CD4-positive, alpha-beta T cell treated with Interleukin-4 for 1 hour (primary cell): Measurements from ENCODE around the gene OMG.
"Not testable (repeated sequence)": the region's sequence is repeated elsewhere in the genome, so short reads cannot be mapped to it uniquely, and the experiment has no call there.

Experiments
- DNase-seq, 2 donors: peaks; one replicate each; pipeline ENCODE4 v3.0.0-alpha.2; 2020 to 2022

The OMG gene

GRCh38 chr17:31297090-31297489, at the start of gene OMG:
Gene OMG (minus strand): TSS chr17:31297239. CDS start chr17:31296331, 908 bp downstream.
- DNase-seq = no peak

- DNase-seq = not testable (repeated sequence)
Measured at GRCh38 chr17:31345191-31345747, 48.2 kb upstream of the OMG start.

- no peak for DNase-seq
Measured at GRCh38 chr17:31339906-31340661, 43.0 kb upstream of the OMG start.

GRCh38 chr17:31329221-31329620, 32.2 kb upstream of the OMG start:
- no peak for DNase-seq

GRCh38 chr17:31328160-31328535, 31.1 kb upstream of the OMG start:
- DNase-seq = no peak

- DNase-seq = no peak
Measured at GRCh38 chr17:31327534-31328159, 30.6 kb upstream of the OMG start.

- no peak for DNase-seq
Measured at GRCh38 chr17:31323551-31323950, 26.5 kb upstream of the OMG start.

- DNase-seq = peak in 1 of 2 donors; percentile 45
Measured at GRCh38 chr17:31321966-31322365, 24.9 kb upstream of the OMG start.

- peak; percentile 92 to 93 for DNase-seq
Measured at GRCh38 chr17:31321481-31321880, 24.4 kb upstream of the OMG start, which contains the start of gene EVI2A. Gene EVI2A (minus strand): TSS chr17:31321622. CDS start chr17:31319013, 2,609 bp downstream.

- DNase-seq = peak in 1 of 2 donors; percentile 51
Measured at GRCh38 chr17:31320791-31321190, 23.8 kb upstream of the OMG start.

- DNase-seq = peak in 1 of 2 donors; percentile 60
Measured at GRCh38 chr17:31320241-31320640, 23.2 kb upstream of the OMG start.

GRCh38 chr17:31318851-31319661, 22.0 kb upstream of the OMG start:
- DNase-seq = peak; percentile 23 to 82

- DNase-seq = peak; percentile 78 to 80
Measured at GRCh38 chr17:31318298-31318801, 21.3 kb upstream of the OMG start.

GRCh38 chr17:31314782-31315100, 17.7 kb upstream of the OMG start:
- no peak for DNase-seq

GRCh38 chr17:31313982-31314781, 17.1 kb upstream of the OMG start, which contains the start of gene EVI2B:
Gene EVI2B (minus strand): TSS chr17:31314054. CDS start chr17:31305609, 8,445 bp downstream.
- peak; percentile 26 to 81 for DNase-seq

GRCh38 chr17:31312223-31312622, 15.2 kb upstream of the OMG start:
- DNase-seq = peak; percentile 59 to 61

GRCh38 chr17:31311526-31311925, 14.5 kb upstream of the OMG start:
- no peak for DNase-seq

GRCh38 chr17:31310886-31311285, 13.8 kb upstream of the OMG start:
- peak; percentile 43 to 47 for DNase-seq

- peak; percentile 82 to 88 for DNase-seq
Measured at GRCh38 chr17:31310260-31310659, 13.2 kb upstream of the OMG start.

GRCh38 chr17:31309556-31309955, 12.5 kb upstream of the OMG start:
- peak in 1 of 2 donors; percentile 72 for DNase-seq

GRCh38 chr17:31308372-31309334, 11.6 kb upstream of the OMG start:
- peak in 1 of 2 donors; percentile 51 for DNase-seq
